OCI-M1 (cell line): ENCODE measurements around the gene LRRC3.
"Not testable (repeated sequence)": the region's sequence is repeated elsewhere in the genome, so short reads cannot be mapped to it uniquely, and the experiment has no call there.

ENCODE experiments used
- DNase-seq: peaks from one replicate; lab custom pipeline; 2025; lab: John Stamatoyannopoulos, UW

LRRC3 gene

GRCh38 chr21:44454747-44455523, at the start of gene LRRC3:
LRRC3 (plus strand) TSS chr21:44455510; CDS start chr21:44456645, 1,135 bp downstream.
- DNase-seq: no peak

- DNase-seq: no peak
These were observed 49.1 kb upstream of the LRRC3 start for GRCh38 chr21:44405948-44406872.

GRCh38 chr21:44406953-44407352, 48.4 kb upstream of the LRRC3 start:
- no peak for DNase-seq

- DNase-seq: peak; percentile 82
These were observed 47.8 kb upstream of the LRRC3 start for GRCh38 chr21:44407493-44407892.

- DNase-seq: no peak
These were observed 47.1 kb upstream of the LRRC3 start for GRCh38 chr21:44408226-44408625.

GRCh38 chr21:44413566-44414290, 41.6 kb upstream of the LRRC3 start:
- no peak for DNase-seq

- no peak for DNase-seq
These were observed 40.8 kb upstream of the LRRC3 start for GRCh38 chr21:44414291-44415072.

- no peak for DNase-seq
These were observed 40.0 kb upstream of the LRRC3 start for GRCh38 chr21:44415073-44416025.

GRCh38 chr21:44416193-44416592, 39.1 kb upstream of the LRRC3 start:
- no peak for DNase-seq

GRCh38 chr21:44417621-44418107, 37.6 kb upstream of the LRRC3 start:
- not testable (repeated sequence) for DNase-seq

GRCh38 chr21:44418108-44418875, 37.0 kb upstream of the LRRC3 start:
- no peak for DNase-seq

GRCh38 chr21:44418876-44419230, 36.5 kb upstream of the LRRC3 start:
- no peak for DNase-seq

GRCh38 chr21:44419679-44420078, 35.6 kb upstream of the LRRC3 start:
- DNase-seq: no peak

GRCh38 chr21:44420416-44421205, 34.7 kb upstream of the LRRC3 start:
- DNase-seq: no peak

- no peak for DNase-seq
These were observed 33.1 kb upstream of the LRRC3 start for GRCh38 chr21:44421901-44422840.

GRCh38 chr21:44423312-44423821, 31.9 kb upstream of the LRRC3 start:
- no peak for DNase-seq

GRCh38 chr21:44423941-44424607, 31.2 kb upstream of the LRRC3 start:
- DNase-seq: no peak
